ENCODE measurements around the gene LIPC. TPM values are rescaled to one million over a fixed set of nuclear protein-coding genes. Genes with fewer than 3 reads are reported as not detected.

Gene LIPC
- not detected for polyA plus RNA-seq (2013, experiment 1 of 2)
- polyA plus RNA-seq (2013, experiment 2 of 2): not detected

GRCh38 chr15:58431221-58432149, at the start of gene LIPC:
Gene LIPC (plus strand): TSS chr15:58431991. CDS start chr15:58432033, 42 bp downstream.
- Histone ChIP-seq H2AK5ac (ENCODE audit: low read length) (no peak within 1 kb of the TSS), H3K23ac (ENCODE audit: low read length) (no peak within 1 kb of the TSS), H3K9ac (ENCODE audit: low read length) (no peak within 1 kb of the TSS), H3K4ac (ENCODE audit: low read depth, low read length) (no peak within 1 kb of the TSS), H2BK5ac (ENCODE audit: low read length) (no peak within 1 kb of the TSS), H3K79me2 (ENCODE audit: control insufficient read depth, insufficient read depth, low read length) (no peaks in the 10 kb centered on the region), H3K4me2 (ENCODE audit: low read length) (no peak within 1 kb of the TSS), H2BK120ac (ENCODE audit: low read depth, low read length) (no peak within 1 kb of the TSS), H3K4me3 (ENCODE audit: low read length) (no peak within 1 kb of the TSS), H3K36me3 (ENCODE audit: control insufficient read depth, insufficient read depth, low read length) (no peaks in the 10 kb centered on the region), H3K18ac (ENCODE audit: low read length) (no peak within 1 kb of the TSS), H3K56ac (ENCODE audit: low read length) (no peak within 1 kb of the TSS), H2BK15ac (replicated peaks; ENCODE audit: low read depth) (no peak within 1 kb of the TSS), H3K4me1 (ENCODE audit: control insufficient read depth, low read depth, low read length) (no peaks in the 10 kb centered on the region), H4K5ac (ENCODE audit: low read length) (no peak within 1 kb of the TSS), H3K27ac (ENCODE audit: low read depth, low read length) (no peak within 1 kb of the TSS), H3K79me1 (ENCODE audit: low read length) (no peaks in the 10 kb centered on the region), H4K8ac (ENCODE audit: low read depth, low read length) (no peak within 1 kb of the TSS), H3K27me3 (ENCODE audit: insufficient read depth, low read length, poor library complexity) (no peaks in the 10 kb centered on the region)
- no peak for DNase-seq
- WGBS (ENCODE audit: extremely low coverage, insufficient coverage, low lambda C conversion rate): no CpG with 5 or more reads among the region's 10 CpGs

GRCh38 chr15:58383876-58384275, 47.9 kb upstream of the LIPC start:
- H4K8ac ChIP-seq (ENCODE audit: low read depth, low read length): no peak overlapping the region
- H3K4me2 ChIP-seq (ENCODE audit: low read length): no peak overlapping the region
- H3K4me1 ChIP-seq (ENCODE audit: control insufficient read depth, low read depth, low read length): no peaks in the 10 kb centered on the region
- H3K18ac ChIP-seq (ENCODE audit: low read length): no peak overlapping the region
- no peaks in the 10 kb centered on the region for H3K79me2 ChIP-seq (ENCODE audit: control insufficient read depth, insufficient read depth, low read length)
- no peak overlapping the region for H2BK5ac ChIP-seq (ENCODE audit: low read length)
- no peak overlapping the region for H3K4ac ChIP-seq (ENCODE audit: low read depth, low read length)
- no peak overlapping the region for H3K56ac ChIP-seq (ENCODE audit: low read length)
- no peaks in the 10 kb centered on the region for H3K27me3 ChIP-seq (ENCODE audit: insufficient read depth, low read length, poor library complexity)
- no peak overlapping the region for H3K23ac ChIP-seq (ENCODE audit: low read length)
- no peaks in the 10 kb centered on the region for H3K36me3 ChIP-seq (ENCODE audit: control insufficient read depth, insufficient read depth, low read length)
- no peak overlapping the region for H3K4me3 ChIP-seq (ENCODE audit: low read length)
- no peak overlapping the region for H2AK5ac ChIP-seq (ENCODE audit: low read length)
- H3K27ac ChIP-seq (ENCODE audit: low read depth, low read length): no peak overlapping the region
- no peaks in the 10 kb centered on the region for H3K79me1 ChIP-seq (ENCODE audit: low read length)
- no peak overlapping the region for H2BK120ac ChIP-seq (ENCODE audit: low read depth, low read length)
- no peak overlapping the region for H4K5ac ChIP-seq (ENCODE audit: low read length)
- H2BK15ac ChIP-seq (replicated peaks; ENCODE audit: low read depth): no peak overlapping the region
- peak; percentile 78 for DNase-seq
- H3K9ac ChIP-seq (ENCODE audit: low read length): no peak overlapping the region
- WGBS (ENCODE audit: extremely low coverage, insufficient coverage, low lambda C conversion rate): no CpG with 5 or more reads among the region's 5 CpGs

- Histone ChIP-seq H2BK120ac (ENCODE audit: low read depth, low read length) (no peak overlapping the region), H3K27ac (ENCODE audit: low read depth, low read length) (no peak overlapping the region), H3K4ac (ENCODE audit: low read depth, low read length) (no peak overlapping the region), H3K36me3 (ENCODE audit: control insufficient read depth, insufficient read depth, low read length) (no peaks in the 10 kb centered on the region), H2BK15ac (replicated peaks; ENCODE audit: low read depth) (no peak overlapping the region), H4K8ac (ENCODE audit: low read depth, low read length) (no peak overlapping the region), H3K9ac (ENCODE audit: low read length) (no peak overlapping the region), H3K18ac (ENCODE audit: low read length) (no peak overlapping the region), H3K79me2 (ENCODE audit: control insufficient read depth, insufficient read depth, low read length) (no peaks in the 10 kb centered on the region), H3K4me2 (ENCODE audit: low read length) (no peak overlapping the region), H2AK5ac (ENCODE audit: low read length) (no peak overlapping the region), H2BK5ac (ENCODE audit: low read length) (no peak overlapping the region), H3K56ac (ENCODE audit: low read length) (no peak overlapping the region), H3K79me1 (ENCODE audit: low read length) (no peaks in the 10 kb centered on the region), H3K23ac (ENCODE audit: low read length) (no peak overlapping the region), H3K4me3 (ENCODE audit: low read length) (no peak overlapping the region), H4K5ac (ENCODE audit: low read length) (no peak overlapping the region), H3K4me1 (ENCODE audit: control insufficient read depth, low read depth, low read length) (no peaks in the 10 kb centered on the region), H3K27me3 (ENCODE audit: insufficient read depth, low read length, poor library complexity) (no peaks in the 10 kb centered on the region)
- no CpG with 5 or more reads among the region's 6 CpGs for WGBS (ENCODE audit: extremely low coverage, insufficient coverage, low lambda C conversion rate)
- DNase-seq: no peak
Observed at GRCh38 chr15:58384667-58385066, 47.1 kb upstream of the LIPC start.

- Histone ChIP-seq H3K4me3 (ENCODE audit: low read length) (no peak overlapping the region), H3K27ac (ENCODE audit: low read depth, low read length) (no peak overlapping the region), H3K27me3 (ENCODE audit: insufficient read depth, low read length, poor library complexity) (no peaks in the 10 kb centered on the region), H4K5ac (ENCODE audit: low read length) (no peak overlapping the region), H2BK5ac (ENCODE audit: low read length) (no peak overlapping the region), H3K56ac (ENCODE audit: low read length) (no peak overlapping the region), H3K4me2 (ENCODE audit: low read length) (no peak overlapping the region), H3K4me1 (ENCODE audit: control insufficient read depth, low read depth, low read length) (no peaks in the 10 kb centered on the region), H3K79me1 (ENCODE audit: low read length) (no peaks in the 10 kb centered on the region), H3K9ac (ENCODE audit: low read length) (no peak overlapping the region), H3K23ac (ENCODE audit: low read length) (no peak overlapping the region), H2BK15ac (replicated peaks; ENCODE audit: low read depth) (no peak overlapping the region), H4K8ac (ENCODE audit: low read depth, low read length) (no peak overlapping the region), H3K4ac (ENCODE audit: low read depth, low read length) (no peak overlapping the region), H2AK5ac (ENCODE audit: low read length) (no peak overlapping the region), H2BK120ac (ENCODE audit: low read depth, low read length) (no peak overlapping the region), H3K79me2 (ENCODE audit: control insufficient read depth, insufficient read depth, low read length) (no peaks in the 10 kb centered on the region), H3K36me3 (ENCODE audit: control insufficient read depth, insufficient read depth, low read length) (no peaks in the 10 kb centered on the region), H3K18ac (ENCODE audit: low read length) (no peak overlapping the region)
- WGBS (ENCODE audit: extremely low coverage, insufficient coverage, low lambda C conversion rate): no CpG with 5 or more reads among the region's 3 CpGs
- DNase-seq: no peak
Observed at GRCh38 chr15:58386081-58386480, 45.7 kb upstream of the LIPC start.

- H2BK15ac ChIP-seq (replicated peaks; ENCODE audit: low read depth): no peak overlapping the region
- H3K36me3 ChIP-seq (ENCODE audit: control insufficient read depth, insufficient read depth, low read length): no peaks in the 10 kb centered on the region
- no peak overlapping the region for H3K27ac ChIP-seq (ENCODE audit: low read depth, low read length)
- no peak overlapping the region for H3K23ac ChIP-seq (ENCODE audit: low read length)
- H3K9ac ChIP-seq (ENCODE audit: low read length): no peak overlapping the region
- no peak overlapping the region for H3K4me2 ChIP-seq (ENCODE audit: low read length)
- no peak overlapping the region for H2BK5ac ChIP-seq (ENCODE audit: low read length)
- no CpG with 5 or more reads among the region's 3 CpGs for WGBS (ENCODE audit: extremely low coverage, insufficient coverage, low lambda C conversion rate)
- H2BK120ac ChIP-seq (ENCODE audit: low read depth, low read length): no peak overlapping the region
- no peaks in the 10 kb centered on the region for H3K4me1 ChIP-seq (ENCODE audit: control insufficient read depth, low read depth, low read length)
- H3K18ac ChIP-seq (ENCODE audit: low read length): no peak overlapping the region
- H4K5ac ChIP-seq (ENCODE audit: low read length): no peak overlapping the region
- H3K79me1 ChIP-seq (ENCODE audit: low read length): no peaks in the 10 kb centered on the region
- H4K8ac ChIP-seq (ENCODE audit: low read depth, low read length): no peak overlapping the region
- no peak overlapping the region for H3K56ac ChIP-seq (ENCODE audit: low read length)
- H3K79me2 ChIP-seq (ENCODE audit: control insufficient read depth, insufficient read depth, low read length): no peaks in the 10 kb centered on the region
- no peaks in the 10 kb centered on the region for H3K27me3 ChIP-seq (ENCODE audit: insufficient read depth, low read length, poor library complexity)
- DNase-seq: no peak
- H3K4ac ChIP-seq (ENCODE audit: low read depth, low read length): no peak overlapping the region
- no peak overlapping the region for H2AK5ac ChIP-seq (ENCODE audit: low read length)
- no peak overlapping the region for H3K4me3 ChIP-seq (ENCODE audit: low read length)
Observed at GRCh38 chr15:58386641-58387040, 45.1 kb upstream of the LIPC start.
